ENCODE results near the gene ACRBP. TPM values are rescaled to one million over a fixed set of nuclear protein-coding genes. Genes with fewer than 3 reads are reported as not detected.

The ACRBP gene
- total RNA-seq, 1 donor from 2014 or later: 0.41 TPM

DNA sequence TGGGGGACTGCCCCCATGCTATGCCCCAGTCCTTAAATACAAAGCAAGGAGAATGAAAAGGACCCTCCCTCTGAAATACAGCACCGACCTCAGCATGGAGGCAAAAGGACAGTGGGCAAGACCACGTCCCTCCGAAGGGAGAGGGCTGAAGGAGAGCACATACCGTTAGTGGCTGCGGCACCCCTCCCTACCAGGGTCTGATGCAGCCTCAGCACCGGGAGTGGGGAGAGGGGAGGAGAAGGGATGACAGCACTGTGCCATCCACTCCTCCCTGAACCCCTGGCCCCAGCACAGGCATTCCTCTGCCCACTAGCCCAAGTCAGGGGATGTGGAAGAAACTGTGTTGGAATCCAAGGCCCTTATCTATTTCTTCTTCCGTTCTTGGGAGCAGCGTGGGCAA lies 3.6 kb upstream of the ACRBP start:
- DNase-seq (ENCODE audit: low spot score in 2 of 2): no peak
- no peak for FAIRE-seq

DNA sequence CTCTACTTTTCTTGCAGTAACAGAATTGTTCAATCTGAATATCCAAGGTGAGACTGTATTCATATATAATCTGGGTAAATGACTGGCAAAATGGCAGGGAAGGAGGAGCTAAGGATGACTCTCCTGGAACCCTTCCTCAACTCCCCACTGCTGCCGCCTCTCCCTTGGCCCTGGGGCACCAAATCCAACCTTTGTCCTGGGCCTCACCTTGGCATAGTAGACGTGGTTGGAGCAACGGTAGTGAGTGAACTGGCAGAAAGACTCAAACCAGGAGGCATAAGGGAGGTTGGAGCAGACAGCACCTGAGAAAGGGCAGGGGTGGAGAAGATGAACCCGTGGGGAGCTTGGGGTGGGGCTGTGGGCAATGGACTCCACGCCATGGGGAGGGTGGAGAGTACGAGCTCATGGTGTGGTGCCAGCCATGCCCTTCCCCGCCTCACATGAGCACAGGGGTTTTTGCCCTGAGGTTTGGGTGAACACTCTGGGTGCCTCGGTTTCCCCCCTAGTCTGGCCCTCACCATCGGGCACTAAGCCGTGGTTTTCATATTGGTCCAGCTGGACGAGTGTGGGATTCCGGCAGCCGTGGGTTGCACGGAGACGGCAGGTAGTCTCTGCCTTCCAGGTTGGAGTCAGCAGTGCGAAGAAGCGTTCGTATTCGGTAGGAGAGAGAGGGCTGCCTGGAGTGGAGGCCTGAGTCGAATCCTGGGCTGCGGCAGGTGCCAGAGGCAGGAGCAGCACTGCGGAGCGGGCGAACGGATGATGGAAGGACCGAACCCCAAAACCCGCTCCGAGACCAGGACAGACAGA lies 753 bp downstream of the ACRBP start:
- DNase-seq (ENCODE audit: low spot score in 2 of 2) (no peak), FAIRE-seq (no peak)

DNA sequence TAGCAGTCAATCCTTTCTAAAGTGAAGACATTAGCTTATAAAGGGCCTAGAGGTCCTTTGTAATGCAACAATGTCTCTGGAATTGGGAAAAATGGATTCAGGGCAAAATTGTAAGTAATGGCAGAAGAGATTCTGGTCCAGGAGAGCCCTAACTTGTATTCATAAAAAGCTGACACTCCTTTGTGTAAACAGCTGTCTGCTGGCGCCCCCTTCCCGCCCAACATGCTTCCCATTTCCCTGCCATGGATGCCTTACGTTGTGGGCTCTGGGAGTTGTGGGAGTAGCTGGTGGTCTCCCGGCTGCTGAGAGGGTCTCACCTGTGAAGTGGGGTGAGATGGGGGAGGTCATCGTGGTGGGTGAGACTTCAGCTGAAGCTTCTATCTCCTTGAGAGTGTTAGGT lies 2.3 kb downstream of the ACRBP start:
- DNase-seq (ENCODE audit: low spot score in 2 of 2) (peak in 1 of 2 donors; percentile 64), FAIRE-seq (no peak)

DNA sequence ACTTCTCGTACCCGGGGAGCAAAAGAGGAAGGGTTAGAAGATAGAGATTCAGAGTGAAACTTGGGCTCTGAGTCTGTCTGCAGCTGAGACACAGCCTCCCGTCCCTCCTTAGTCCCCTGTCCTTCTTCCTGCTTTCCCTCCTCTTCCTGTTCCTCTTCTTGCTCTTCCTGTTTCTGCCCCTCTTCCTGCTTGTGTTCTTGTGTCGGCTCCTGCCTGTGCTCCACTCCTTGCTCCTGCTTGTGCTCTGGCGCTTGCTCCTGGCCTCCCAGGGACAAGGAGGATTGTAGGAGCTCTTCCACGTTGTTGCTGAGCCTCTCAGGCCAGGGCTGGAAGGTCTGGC lies 3.0 kb downstream of the ACRBP start:
- FAIRE-seq: no peak
- DNase-seq (ENCODE audit: low spot score in 2 of 2): no peak

DNA sequence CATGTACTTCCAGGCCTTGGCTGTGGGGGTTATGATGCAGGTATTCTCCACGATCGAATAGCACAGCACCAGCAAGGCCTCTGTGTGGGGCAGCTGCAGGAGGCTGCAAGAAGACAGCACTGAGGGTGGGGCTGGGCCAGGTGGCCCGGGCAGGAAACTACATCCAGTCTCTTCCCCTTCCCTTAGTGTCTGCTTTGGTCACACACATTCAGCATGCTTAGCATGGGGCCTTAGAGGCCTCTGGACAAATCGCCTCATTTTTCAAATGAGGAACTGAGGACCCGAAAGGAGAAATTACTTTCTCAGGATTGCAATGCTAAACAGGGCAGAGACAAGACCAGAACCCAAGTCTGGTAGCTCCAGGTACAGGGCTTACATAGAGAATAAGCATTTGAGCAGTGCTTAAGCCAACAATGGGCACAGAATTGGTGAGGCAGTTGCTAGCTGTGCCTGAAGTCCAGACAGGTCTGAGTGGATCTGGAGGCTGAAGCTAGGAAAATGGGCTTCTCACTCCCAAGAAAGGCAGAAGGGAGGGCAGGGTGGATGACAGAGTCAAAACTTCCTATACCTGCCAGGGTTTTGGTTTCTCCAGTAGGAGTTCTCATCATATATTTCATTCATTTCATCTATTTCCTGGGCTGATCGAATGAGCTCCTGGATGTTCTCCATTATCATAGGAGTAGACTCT lies 3.5 kb downstream of the ACRBP start:
- FAIRE-seq: no peak
- DNase-seq (ENCODE audit: low spot score in 2 of 2): no peak

DNA sequence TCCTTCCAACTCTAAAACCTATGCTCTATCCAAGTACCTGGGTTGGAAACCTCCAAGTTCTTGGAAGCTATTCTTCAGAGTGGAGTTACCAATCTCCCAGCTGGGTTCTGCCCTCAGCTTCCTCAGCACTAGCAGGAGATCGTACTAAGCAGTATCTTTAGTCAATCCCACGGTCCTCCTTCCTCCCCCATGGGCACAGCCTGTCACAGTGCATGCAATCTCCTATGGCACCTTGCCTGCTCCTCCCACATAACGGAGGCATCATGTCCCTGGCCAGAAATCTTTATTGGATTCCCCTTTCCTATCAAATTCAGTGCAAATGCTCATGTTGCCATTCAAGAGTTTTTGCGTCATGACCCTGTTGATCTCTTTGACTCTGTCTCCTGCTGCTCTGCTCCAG lies 6.1 kb downstream of the ACRBP start:
- DNase-seq (ENCODE audit: low spot score in 2 of 2): no peak
- no peak for FAIRE-seq

DNA sequence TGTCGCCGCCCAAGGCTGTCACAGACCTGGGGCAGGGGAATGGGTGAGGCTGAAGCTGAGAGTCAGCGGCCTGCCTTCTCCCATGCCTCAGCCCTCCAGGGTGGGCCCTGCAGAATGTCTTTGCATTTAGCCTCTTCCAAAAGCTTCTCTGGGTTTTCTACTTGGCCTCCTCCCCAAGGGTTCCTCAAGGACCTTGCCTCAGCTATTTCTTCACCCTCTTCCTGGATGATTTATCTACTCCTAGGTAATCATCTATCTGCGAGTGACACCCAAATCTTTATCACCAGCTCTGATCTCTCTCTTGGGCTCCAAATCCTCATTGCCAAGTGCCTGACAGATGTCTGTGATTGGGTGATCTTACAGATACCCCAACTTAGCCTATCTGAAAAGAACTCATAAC lies 6.7 kb downstream of the ACRBP start:
- no peak for DNase-seq (ENCODE audit: low spot score in 2 of 2)
- FAIRE-seq: no peak

DNA sequence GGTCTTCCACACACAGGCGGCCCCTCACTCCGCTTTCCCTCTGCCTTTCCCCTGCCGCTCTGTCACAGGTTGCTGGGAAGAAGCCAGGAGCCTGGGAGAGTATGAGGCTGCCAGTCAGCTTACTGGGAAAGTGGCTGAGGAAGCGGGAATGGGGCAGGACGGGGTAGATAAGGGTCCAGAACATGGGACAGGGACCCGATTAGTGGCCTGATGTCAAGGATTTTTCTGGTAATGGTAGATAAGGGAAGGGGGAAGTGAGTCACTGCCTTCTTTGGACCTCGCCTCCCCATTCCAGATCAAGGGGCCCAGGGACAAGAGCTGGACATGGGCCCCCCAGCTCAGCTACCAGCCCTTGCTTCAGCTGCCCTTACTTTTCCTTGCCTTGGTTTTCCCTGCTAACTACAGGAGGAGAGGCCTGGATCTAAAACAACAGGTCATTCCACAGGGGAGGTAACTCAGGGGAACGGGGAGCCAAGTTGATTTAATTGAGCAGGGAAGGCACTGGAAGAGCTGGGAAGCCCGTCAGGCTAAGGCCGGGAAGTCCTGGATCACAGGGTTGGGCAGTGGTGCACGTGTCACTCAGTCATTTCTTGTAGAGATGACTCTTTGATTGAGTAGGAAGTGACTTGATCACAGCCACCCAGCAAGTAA lies 8.0 kb downstream of the ACRBP start:
- no peak for FAIRE-seq

DNA sequence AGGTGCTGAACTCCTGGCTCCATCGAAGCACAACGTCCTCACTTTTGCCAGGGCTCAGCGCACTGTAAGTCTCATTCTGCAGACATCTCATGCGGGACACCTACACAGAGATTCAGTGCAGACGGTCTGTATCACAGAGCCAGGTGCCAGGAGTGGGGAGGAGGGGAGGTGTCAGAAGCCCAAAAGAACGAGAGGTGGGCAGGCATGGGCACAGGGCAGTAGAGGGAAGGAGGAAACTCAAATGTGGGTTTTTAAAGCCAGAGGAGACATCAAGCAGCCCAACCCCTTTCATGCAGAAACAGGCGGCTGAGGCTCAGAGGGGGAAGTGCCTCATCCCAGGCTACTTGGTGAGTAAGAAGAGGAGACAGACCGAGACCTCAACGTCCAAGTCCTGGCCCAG lies 8.9 kb downstream of the ACRBP start:
- DNase-seq (ENCODE audit: low spot score in 2 of 2): no peak

More for the DNA sequence above, 8.0 kb downstream of the ACRBP start:
- DNase-seq (ENCODE audit: low spot score in 2 of 2): no peak

DNA sequence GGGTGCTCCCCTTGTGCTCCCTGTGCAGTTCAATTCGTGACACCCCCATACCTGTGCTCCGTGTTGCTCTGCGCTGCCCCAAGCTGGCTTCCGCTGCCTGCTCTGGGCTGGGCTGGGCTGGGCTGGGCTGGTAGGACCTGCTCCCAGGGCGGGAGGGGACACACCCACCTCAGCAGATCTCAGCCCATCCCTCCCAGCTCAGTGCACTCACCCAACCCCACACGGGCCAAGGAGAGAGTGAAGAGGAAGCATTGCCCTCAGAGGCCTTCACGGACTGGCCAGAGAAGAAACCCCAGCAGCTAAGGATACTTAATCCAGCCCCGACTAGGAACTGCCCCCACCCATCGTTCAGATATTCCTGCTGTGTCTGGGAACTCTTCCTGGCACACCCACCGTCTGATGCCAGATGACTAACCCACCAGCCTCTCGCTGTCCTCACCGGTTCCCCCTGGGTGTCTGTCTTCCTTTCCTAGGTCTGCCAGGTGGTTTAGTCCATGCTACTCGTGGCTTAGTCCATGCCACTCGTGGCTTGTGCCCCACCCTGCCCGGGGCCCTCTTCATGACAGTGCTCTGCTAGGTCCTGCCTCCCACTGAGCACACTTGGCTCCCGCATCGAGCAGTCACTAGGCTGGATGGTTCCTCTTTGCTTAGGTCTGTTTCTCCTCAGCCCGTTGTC lies 11.2 kb downstream of the ACRBP start, which contains the start of gene LPAR5:
Gene LPAR5 (minus strand): TSS at position 104 of the 676 bp plus-strand sequence. CDS start 14,711 bp downstream, outside the sequence.
- FAIRE-seq (no peak), DNase-seq (ENCODE audit: low spot score in 2 of 2) (no peak)

More for the DNA sequence above, 8.9 kb downstream of the ACRBP start:
- no peak for FAIRE-seq

DNA sequence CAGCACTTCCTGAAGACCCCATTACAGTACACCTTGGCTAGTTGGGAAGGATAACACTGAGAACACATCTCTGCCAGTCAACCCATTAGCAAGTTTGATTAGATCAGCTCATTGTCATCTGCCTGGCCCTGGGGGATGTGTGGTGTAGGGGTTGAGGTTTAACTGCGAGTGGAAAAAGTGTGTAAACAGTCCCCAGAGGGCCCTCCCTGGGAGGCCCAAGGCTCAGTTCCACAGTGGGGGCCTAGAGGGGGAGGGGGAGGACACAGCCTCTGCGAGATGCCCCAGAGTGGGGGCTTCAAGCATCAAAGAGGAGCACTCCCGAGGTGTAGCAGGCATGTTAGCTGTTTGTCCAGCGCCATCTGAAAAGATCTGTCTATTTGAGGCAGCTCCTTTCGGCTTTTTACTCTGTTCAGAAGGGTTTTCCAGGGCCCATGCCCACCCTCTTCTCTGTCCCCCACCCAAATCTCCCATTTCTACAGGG lies 11.8 kb downstream of the ACRBP start:
- DNase-seq (ENCODE audit: low spot score in 2 of 2) (no peak), FAIRE-seq (no peak)

DNA sequence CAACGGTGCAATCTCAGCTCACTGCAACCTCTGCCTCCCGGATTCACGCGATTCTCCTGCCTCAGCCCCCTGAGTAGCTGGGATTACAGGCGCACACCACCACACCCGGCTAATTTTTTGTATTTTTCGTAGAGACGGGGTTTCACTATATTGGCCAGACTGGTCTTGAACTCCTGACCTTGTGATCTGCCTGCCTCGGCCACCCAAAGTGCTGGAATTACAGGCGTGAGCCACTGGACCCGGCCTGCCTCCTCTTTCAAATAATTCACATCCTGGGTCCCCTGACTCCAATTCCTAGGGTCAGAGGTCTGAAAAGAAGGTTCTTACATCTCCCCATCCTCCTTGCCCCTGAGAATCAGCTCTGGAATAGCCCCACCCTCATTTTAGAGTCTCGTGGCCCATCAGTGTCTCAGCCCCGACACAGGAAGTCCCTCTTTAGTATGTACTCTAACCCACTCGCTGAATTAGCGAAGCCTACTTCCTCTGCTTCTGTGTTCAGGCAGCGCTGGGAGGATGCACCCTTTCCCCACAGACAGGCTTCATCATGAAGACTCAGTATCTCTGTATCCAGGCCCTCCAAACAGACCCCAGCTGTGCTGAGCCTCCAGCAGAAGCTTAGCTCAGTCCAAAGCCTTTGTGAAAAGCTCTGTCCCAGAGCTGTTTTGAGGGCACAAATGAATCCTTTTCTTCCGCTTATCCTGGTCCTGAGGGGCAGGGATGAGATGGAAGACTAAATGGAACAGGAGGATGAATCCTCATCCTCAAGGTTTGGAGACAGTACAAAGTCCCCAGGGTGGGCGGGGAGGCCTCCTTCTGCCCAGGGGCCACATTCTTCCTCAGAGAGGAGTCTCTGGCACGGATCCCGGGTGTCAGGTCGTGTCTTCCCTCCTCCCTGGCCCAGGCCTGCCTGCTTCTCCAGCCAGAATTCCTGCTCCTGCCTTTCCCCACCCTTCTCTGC lies 14.9 kb downstream of the ACRBP start:
- FAIRE-seq: no peak
- no peak for DNase-seq (ENCODE audit: low spot score in 2 of 2)

DNA sequence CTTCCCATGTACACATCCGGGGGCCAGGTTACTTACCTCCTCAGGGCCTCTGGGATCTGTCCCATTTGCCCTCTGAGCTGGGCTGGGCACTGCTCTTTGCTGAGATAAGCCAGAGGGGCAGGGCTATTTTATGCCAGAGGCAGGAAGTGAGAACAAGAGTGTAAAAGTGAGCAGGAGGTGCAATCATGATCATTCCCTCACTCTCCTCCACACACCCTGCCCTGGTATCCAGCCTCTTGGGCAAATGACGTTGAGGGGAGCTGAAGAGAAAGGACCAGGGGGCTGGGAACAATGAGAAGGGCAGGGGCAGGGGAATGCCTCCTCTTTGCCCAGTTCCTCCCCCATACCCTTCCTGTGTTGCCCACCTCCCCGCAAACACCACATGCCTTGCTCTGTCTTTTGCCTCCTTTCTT lies 15.7 kb downstream of the ACRBP start:
- FAIRE-seq (no peak), DNase-seq (ENCODE audit: low spot score in 2 of 2) (no peak)

DNA sequence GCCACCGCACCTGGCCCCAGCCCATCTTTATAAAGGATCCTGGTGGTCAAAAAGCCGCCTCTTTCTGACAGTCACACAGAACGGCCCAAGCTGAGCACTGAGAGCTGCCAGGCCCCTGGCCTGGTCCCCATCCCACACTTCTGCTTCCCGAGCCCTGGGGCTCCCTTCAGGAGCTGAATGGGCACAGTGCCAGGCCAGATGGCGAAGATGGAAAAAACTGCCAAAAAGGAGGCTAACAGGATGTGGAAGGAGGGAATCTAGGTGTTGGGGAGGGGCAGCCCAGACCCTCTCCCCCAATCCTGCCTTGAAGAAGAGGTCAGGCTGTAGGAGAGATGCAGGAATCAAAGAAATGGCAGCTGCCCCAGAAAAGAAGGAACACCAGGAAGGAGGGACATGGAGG lies 16.5 kb downstream of the ACRBP start:
- no peak for FAIRE-seq

DNA sequence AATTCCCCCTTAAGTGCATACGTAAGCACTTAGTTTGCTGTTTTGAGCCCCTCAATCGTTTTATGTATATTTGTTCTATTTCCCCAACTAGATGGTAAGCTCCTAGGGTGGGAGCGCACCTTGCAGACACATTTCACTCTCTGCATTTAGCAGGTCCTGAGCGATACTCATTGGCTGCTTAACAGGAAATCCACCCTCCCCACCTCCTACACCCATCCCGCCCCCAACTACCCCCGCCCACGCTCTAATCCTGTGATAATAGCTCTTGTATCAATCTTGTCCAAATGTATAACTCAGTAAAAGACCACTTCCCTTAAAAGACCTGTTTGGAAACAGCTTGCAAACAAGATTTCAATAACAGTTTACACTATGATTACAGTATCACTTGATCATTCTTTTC lies 19.6 kb downstream of the ACRBP start:
- no peak for FAIRE-seq

More for the DNA sequence above, 16.5 kb downstream of the ACRBP start:
- no peak for DNase-seq (ENCODE audit: low spot score in 2 of 2)

DNA sequence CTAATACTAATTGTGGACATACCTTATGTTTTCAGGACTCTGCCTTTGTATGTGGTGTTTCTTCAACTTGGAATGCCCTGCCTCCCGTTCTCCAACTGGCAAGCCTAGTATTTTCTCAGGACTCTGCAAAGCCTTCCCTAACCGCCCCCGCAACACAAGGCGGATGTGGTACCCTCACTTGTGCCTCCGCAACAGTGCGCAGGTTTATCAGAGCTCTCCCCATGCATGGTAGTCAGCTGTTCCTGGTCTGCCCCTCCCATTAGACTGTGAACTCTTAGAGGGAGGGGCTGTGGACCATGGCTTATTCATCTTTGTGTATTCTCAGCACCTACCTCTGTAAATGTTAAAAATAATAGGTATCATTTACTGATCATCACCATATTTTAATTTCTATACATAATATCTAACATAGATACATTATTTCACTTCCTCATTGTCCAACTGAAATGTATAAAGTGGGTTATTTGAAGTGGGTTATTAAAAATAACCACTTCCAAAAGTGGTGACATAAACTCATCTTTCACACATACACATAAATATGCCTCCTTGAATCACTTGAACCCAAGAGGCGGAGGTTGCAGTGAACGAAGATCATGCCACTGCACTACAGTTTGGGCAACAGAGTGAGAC lies 20.5 kb downstream of the ACRBP start:
- DNase-seq (ENCODE audit: low spot score in 2 of 2) (no peak), FAIRE-seq (no peak)

More for the DNA sequence above, 19.6 kb downstream of the ACRBP start:
- no peak for DNase-seq (ENCODE audit: low spot score in 2 of 2)

DNA sequence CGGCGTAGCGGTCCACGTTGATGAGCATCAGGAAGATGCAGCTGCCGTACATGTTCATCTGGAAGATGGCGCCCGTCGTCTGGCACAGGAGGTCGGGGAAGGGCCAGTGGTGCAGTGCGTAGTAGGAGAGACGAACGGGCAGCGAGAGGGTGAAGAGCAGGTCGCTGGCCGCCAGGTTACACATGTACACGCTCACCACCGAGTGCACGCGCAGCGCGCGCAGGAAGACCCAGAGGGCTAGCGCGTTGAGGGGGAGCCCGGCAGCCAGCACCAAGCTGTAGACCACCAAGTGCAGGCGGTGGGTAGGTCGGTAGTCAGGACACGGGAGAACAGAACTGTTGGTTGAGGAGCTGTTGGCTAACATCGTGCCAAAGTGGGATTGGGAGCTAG lies 26.4 kb downstream of the ACRBP start:
- no peak for DNase-seq (ENCODE audit: low spot score in 2 of 2)
- FAIRE-seq: no peak

DNA sequence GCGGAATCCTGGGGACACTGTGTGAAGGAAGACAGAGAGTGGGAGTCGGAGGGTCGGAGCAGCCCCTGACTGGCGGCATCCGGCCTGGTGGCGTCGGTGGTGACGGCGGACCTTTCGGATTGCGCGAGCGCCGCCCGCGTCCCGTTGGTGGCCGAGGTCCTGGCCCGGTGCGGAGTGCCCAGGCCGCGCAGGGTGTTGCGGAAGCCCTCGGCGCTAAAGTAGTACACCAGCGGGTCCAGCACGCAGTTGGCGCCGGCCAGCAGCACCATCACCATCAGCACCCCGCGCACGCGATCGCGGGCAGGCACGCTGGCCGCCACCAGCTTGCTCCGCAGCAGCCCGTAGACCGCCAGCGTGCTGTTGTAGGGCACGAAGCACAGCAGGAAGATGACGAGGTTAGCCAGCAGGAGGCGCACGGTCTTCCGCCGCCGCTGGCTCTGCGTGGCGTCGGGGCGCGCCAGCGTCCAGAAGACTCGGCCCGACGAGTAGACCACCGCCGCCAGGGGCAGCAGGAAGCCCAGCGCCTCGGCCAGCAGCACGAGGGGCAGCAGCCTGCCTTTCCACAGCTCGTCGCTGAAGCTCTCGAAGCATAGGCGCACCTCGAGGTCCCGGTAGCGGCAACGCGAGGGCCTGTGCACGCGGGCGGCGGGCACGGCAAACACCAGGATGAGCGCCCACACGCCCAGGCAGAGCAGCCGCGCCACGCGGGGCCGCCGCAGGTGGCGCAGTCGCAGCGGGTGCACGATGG lies 26.9 kb downstream of the ACRBP start:
- DNase-seq (ENCODE audit: low spot score in 2 of 2): peak; percentile 46 to 56
- no peak for FAIRE-seq

All from frontal cortex (tissue), 4 donors.